AG04450 (cell line): ENCODE results near the gene TRIM67. TPM values are rescaled to one million over a fixed set of nuclear protein-coding genes. Genes with fewer than 3 reads are reported as not detected.

ENCODE experiments used
- CTCF ChIA-PET: fragments of 300-600, 350-600 bp; formaldehyde crosslinking; extraction: SDS; loops from one replicate; lab custom pipeline; 2022; ENCODE audit warnings: antibody characterized with exemption, inconsistent platforms; lab: Charles Lee
- POLR2A ChIA-PET: fragments of 350-600 bp; formaldehyde crosslinking; extraction: SDS; loops from one replicate; lab custom pipeline; 2021; ENCODE audit warnings: antibody characterized with exemption, inconsistent platforms; lab: Yijun Ruan, JAX
- DNase-seq: peaks from one replicate; pipeline ENCODE4 v3.0.0-alpha.2; 2011; ENCODE audit warnings: low read depth, low spot score
- H3K27ac ChIP-seq: one replicate; pipeline ENCODE4 v1.5.1; 2012; ENCODE audit warnings: low read depth, low read length, control low read depth
- H3K27me3 ChIP-seq: one replicate; pipeline ENCODE4 v1.6.0; 2012; ENCODE audit warnings: low read length; ENCODE audit not compliant: control insufficient read depth, insufficient read depth
- H3K4me3 ChIP-seq: 2 replicates; pipeline ENCODE4 v1.5.1; 2011; ENCODE audit warnings: mild to moderate bottlenecking, low read depth, low read length, control low read depth
- H3K9me3 ChIP-seq: 2 replicates; pipeline ENCODE4 v1.5.1; 2012; ENCODE audit warnings: low read length; ENCODE audit not compliant: control insufficient read depth, insufficient read depth
- CTCF ChIP-seq: IDR thresholded peaks from 2 replicates; pipeline ENCODE4 v1.5.1; 2011; ENCODE audit warnings: low read depth, low read length, control low read depth, inconsistent platforms
- polyA plus RNA-seq: library from polyadenylated mRNA; depleted of rRNA; stranded (reverse); fragments of >200 nt; gene quantifications from 2 replicates; pipeline ENCODE4 v1.2.3, GENCODE V29; 2011

The TRIM67 gene
- polyA plus RNA-seq, 1 experiment = not detected

DNA sequence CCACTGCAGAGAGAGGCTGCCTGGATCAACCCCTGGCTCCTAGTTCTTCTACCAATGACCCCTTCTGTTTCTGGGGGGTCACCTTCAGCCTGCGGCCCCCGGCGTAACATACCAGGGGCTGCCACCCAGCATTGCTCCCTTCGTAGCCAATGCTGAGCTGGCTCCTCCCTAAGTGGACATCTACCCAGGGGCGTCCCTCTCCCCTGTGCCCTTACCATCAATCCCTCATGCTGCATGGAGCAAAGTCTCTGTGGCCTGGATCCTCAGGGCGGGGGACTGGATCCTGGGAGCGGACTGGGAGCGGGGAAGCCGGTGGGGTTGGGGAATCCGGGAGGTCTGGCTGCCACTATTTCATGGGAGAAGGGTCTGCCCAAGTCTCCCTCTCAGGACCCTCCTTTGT lies 28.6 kb downstream of the TRIM67 start:
- Histone ChIP-seq H3K4me3 (no peak overlapping the region), H3K27ac (no peak overlapping the region), H3K27me3 (no peaks in the 10 kb centered on the region), H3K9me3 (no peaks in the 10 kb centered on the region)
- TF ChIP-seq CTCF = no peak
- ChIA-PET CTCF (no interaction called here), POLR2A (no interaction called here)
- no peak for DNase-seq

DNA sequence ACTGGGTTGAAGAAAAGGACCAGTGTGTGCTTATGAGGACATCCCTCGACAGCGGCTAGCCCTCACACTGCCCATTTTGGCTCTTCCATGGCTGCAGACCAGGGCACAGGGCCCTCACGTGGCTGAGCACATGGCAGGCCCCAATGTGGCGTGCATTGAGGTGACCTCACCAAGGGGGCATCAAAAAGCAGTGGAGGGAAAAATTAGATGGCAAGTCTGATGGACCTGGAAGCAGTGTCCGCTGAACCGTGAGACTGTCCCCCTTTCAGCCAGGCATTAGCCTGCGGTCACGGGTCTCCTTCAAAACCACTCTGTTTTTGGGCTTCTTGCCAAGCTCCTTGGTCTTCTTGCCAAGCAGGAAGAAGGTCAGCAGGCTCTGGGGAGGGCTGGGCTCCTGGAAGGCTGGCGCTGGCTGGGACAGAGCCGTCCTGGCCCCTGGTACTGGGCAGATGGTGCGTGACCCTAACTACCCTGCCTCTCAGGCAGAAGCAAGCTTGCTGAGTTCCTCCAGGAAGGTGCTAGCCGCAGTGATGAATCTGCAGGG lies 30.8 kb downstream of the TRIM67 start:
- CTCF ChIA-PET = no interaction called here
- no peak for DNase-seq

GRCh38 chr1:231193710-231194340 lies 32.0 kb downstream of the TRIM67 start:
- ChIA-PET POLR2A (no interaction called here), CTCF (no interaction called here)
- Histone ChIP-seq H3K9me3 (no peaks in the 10 kb centered on the region), H3K4me3 (no peak overlapping the region), H3K27ac (no peak overlapping the region), H3K27me3 (peaks cover 2% of the 10 kb centered on the region)
- DNase-seq = no peak
- no peak for TF ChIP-seq CTCF

More for the DNA sequence above, 30.8 kb downstream of the TRIM67 start:
- no peak for TF ChIP-seq CTCF
- no peak overlapping the region for H3K4me3 ChIP-seq
- H3K27me3 ChIP-seq = peaks cover 2% of the 10 kb centered on the region
- no peaks in the 10 kb centered on the region for H3K9me3 ChIP-seq
- POLR2A ChIA-PET = no interaction called here
- no peak overlapping the region for H3K27ac ChIP-seq

GRCh38 chr1:231194476-231194842 lies 32.6 kb downstream of the TRIM67 start:
- no peak for DNase-seq
- ChIA-PET CTCF (no interaction called here), POLR2A (no interaction called here)
- Histone ChIP-seq H3K9me3 (no peaks in the 10 kb centered on the region), H3K27ac (no peak overlapping the region), H3K4me3 (no peak overlapping the region), H3K27me3 (peaks cover 8% of the 10 kb centered on the region)
- no peak for TF ChIP-seq CTCF

GRCh38 chr1:231194843-231195516 lies 33.1 kb downstream of the TRIM67 start:
- no peak for DNase-seq
- no peak overlapping the region for H3K4me3 ChIP-seq
- H3K9me3 ChIP-seq = no peaks in the 10 kb centered on the region
- TF ChIP-seq CTCF = no peak
- POLR2A ChIA-PET = interaction anchor here (0.6 kb wide), 1 partner anchor 176 kb away, joined by 4 read pairs; no protein-coding TSS in a partner anchor
- CTCF ChIA-PET = no interaction called here
- no peak overlapping the region for H3K27ac ChIP-seq
- H3K27me3 ChIP-seq = peaks cover 13% of the 10 kb centered on the region
